ENCODE data around the gene SLC17A7.

Gene SLC17A7

DNA sequence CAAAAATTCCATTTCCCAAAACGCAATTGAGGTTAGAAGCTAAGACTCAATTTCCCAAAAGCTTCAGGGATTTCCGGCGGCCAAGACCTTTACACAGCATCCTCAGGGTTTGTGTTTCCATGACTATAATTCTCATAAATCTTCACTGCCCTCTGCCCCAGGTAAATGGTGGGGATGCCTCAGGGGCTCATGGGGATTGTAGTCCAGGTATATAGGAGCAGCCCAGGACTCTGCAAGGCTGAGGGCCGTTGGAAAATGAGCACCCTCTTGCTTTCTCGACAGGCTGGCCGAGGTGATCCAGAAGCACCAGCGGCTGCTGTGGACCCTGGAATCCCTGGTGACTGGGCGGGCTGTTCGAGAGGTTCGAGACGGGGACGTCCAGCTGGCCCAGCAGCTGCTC is 18.1 kb upstream of the SLC17A7 start:
- no peak for TF ChIP-seq Cebpa-rat (IDR thresholded peaks at IDR 0.05)
- no peaks in the 10 kb centered on the region for H4K20me1 ChIP-seq
- peak overlapping the region; percentile 84 for H3K4me2 ChIP-seq
- H3K9ac ChIP-seq: no peak overlapping the region
- H3K27me3 ChIP-seq: no peaks in the 10 kb centered on the region
- peak overlapping the region; percentile 77 for H3K27ac ChIP-seq
- H3K4me1 ChIP-seq: peaks cover 37% of the 10 kb centered on the region
- peaks cover 52% of the 10 kb centered on the region for H3K36me3 ChIP-seq
- H3K4me3 ChIP-seq: no peak overlapping the region
- H3K9me3 ChIP-seq: no peaks in the 10 kb centered on the region

DNA sequence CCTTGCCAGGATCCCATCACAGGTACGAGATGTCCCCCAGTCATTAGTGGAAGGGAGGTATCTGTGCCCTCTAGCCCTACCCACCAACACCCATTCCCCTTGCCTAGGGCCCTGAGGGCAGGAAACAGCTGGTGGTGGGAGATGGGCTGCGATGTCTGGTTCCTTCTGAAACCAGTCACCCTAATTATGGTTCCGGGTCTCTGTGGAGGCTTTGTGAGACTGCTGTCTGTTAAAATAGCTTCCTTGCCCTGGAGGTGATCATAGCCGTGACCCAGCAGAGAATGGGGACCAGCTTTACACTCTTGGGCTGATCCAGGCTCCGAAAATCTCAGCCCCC is 17.2 kb upstream of the SLC17A7 start:
- Histone ChIP-seq H3K4me2 (peak overlapping the region; percentile 84), H3K27ac (peak overlapping the region; percentile 77), H3K9me3 (no peaks in the 10 kb centered on the region), H3K36me3 (peaks cover 44% of the 10 kb centered on the region), H3K9ac (peak overlapping the region; percentile 65), H3K4me3 (no peak overlapping the region), H4K20me1 (no peaks in the 10 kb centered on the region), H3K4me1 (peaks cover 39% of the 10 kb centered on the region), H3K27me3 (no peaks in the 10 kb centered on the region)
- TF ChIP-seq Cebpa-rat (IDR thresholded peaks at IDR 0.05): no peak

- peaks cover 49% of the 10 kb centered on the region for H3K4me1 ChIP-seq
- no peaks in the 10 kb centered on the region for H3K27me3 ChIP-seq
- H3K4me3 ChIP-seq: no peak overlapping the region
- H3K9ac ChIP-seq: no peak overlapping the region
- H3K27ac ChIP-seq: no peak overlapping the region
- H3K36me3 ChIP-seq: peaks cover 31% of the 10 kb centered on the region
- H3K4me2 ChIP-seq: no peak overlapping the region
- H3K9me3 ChIP-seq: no peaks in the 10 kb centered on the region
- H4K20me1 ChIP-seq: no peaks in the 10 kb centered on the region
- no peak for TF ChIP-seq Cebpa-rat (IDR thresholded peaks at IDR 0.05)
These were observed 15.0 kb upstream of the SLC17A7 start for GRCh38 chr19:49456326-49456725.

DNA sequence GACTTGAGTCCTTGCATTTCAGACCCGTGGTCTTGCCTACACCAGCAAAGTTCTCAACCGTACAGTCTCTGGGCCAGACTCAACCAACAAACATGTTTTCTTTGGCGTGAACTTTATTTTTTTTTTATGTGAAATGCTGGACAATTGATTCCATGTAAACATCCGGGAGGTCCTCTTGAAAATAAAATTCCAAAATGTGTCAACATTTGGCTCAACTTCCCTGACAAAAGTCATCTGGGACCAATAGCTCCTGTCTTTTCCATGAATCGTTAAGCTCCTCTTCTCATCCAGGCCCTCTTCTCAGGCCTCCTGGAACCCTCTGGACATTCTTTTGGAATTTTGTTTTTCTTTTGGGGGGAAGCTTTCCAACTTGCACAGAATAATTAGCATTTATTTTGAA is 14.4 kb upstream of the SLC17A7 start:
- no peak overlapping the region for H3K27ac ChIP-seq
- no peak overlapping the region for H3K4me2 ChIP-seq
- no peaks in the 10 kb centered on the region for H3K9me3 ChIP-seq
- no peak overlapping the region for H3K4me3 ChIP-seq
- TF ChIP-seq Cebpa-rat (IDR thresholded peaks at IDR 0.05): no peak
- H3K36me3 ChIP-seq: peaks cover 28% of the 10 kb centered on the region
- H3K27me3 ChIP-seq: no peaks in the 10 kb centered on the region
- peaks cover 51% of the 10 kb centered on the region for H3K4me1 ChIP-seq
- H3K9ac ChIP-seq: no peak overlapping the region
- no peaks in the 10 kb centered on the region for H4K20me1 ChIP-seq

DNA sequence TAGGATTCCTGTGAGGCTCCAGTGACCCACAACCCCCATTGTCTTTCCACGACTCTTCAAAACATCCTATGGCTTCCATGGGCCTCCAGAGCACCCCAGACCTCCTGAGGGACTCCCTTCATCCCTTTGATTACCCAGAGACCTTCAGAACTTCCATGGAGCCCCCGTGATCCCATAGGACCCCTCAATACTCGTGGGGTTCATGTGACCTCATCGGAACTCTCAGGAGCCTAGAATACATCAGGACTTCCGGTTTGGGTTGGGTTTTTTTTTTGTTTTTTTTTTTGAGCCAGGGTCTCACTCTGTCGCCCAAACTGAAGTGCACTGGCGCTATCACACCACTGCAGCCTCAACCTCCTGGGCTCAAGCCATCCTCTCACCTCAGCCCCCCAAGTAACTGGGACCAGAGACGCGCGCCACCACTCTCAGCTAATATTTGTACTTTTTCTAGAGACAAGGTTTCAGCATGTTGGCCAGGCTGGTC is 12.5 kb upstream of the SLC17A7 start:
- Histone ChIP-seq H3K4me3 (peak overlapping the region; percentile 93), H3K27me3 (no peaks in the 10 kb centered on the region), H3K36me3 (peaks cover 24% of the 10 kb centered on the region), H3K9ac (peak overlapping the region; percentile 88), H3K9me3 (no peaks in the 10 kb centered on the region), H3K4me1 (peaks cover 59% of the 10 kb centered on the region), H4K20me1 (no peaks in the 10 kb centered on the region), H3K4me2 (peak overlapping the region; percentile 82), H3K27ac (peak overlapping the region; percentile 95)
- TF ChIP-seq Cebpa-rat (IDR thresholded peaks at IDR 0.05): no peak

DNA sequence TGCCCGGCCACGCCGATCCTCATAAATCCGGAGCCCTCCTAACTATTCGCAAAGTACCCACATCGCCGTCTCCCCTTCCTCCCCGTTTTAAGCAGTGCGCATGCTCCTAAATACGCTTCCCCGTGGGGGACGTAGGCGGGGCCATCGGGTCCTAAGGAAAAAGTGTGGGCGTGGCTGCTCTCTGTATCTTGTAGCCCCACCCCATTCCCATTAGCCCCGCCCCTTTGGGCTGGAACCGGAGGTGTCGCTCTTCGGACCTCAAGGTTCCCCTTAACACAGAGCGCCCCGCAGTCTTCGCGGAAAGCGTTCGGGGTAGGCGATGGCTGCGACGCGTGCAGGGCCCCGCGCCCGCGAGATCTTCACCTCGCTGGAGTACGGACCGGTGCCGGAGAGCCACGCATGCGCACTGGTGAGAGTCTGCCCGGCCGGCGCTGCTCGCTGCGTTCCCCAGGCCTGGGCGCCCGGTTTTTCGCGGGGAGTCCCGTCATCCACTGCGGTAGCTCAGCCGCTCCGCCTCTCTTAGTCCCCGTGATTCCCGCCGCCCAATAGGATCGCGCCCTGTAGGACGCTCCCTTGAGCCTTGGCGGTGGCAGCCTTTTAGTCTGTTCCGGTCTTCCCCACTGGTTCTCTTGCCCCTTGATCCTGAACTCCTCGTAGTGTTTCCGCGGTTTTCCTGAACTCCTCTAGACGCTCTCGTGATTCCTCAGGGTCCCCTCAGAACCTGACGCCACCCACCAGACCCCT is 11.9 kb upstream of the SLC17A7 start, which contains the start of gene ALDH16A1:
Gene ALDH16A1 (plus strand): TSS at position 213 of the 744 bp plus-strand sequence. CDS start 107 bp downstream, at position 320.
- H3K36me3 ChIP-seq: peaks cover 30% of the 10 kb centered on the region
- no peaks in the 10 kb centered on the region; the same call in 1 of the 2 replicates for H4K20me1 ChIP-seq
- no peaks in the 10 kb centered on the region for H3K9me3 ChIP-seq
- H3K4me2 ChIP-seq: peak within 1 kb of the TSS; percentile 82
- H3K27ac ChIP-seq: peak within 1 kb of the TSS; percentile 95
- peak within 1 kb of the TSS; percentile 88 for H3K9ac ChIP-seq
- H3K4me3 ChIP-seq: peak within 1 kb of the TSS; percentile 93
- H3K4me1 ChIP-seq: peaks cover 59% of the 10 kb centered on the region
- no peak for TF ChIP-seq Cebpa-rat (IDR thresholded peaks at IDR 0.05)
- H3K27me3 ChIP-seq: no peaks in the 10 kb centered on the region

GRCh38 chr19:49451430-49452181 is 10.3 kb upstream of the SLC17A7 start, which contains the start of gene PIH1D1:
Gene PIH1D1, minus strand, starts transcription at chr19:49451814. Its CDS starts 240 bp downstream, at chr19:49451574.
- TF ChIP-seq Cebpa-rat (IDR thresholded peaks at IDR 0.05): no peak
- Histone ChIP-seq H3K36me3 (peaks cover 41% of the 10 kb centered on the region), H4K20me1 (peaks cover 8% of the 10 kb centered on the region), H3K4me3 (peak within 1 kb of the TSS; percentile 93), H3K4me2 (peak within 1 kb of the TSS; percentile 90), H3K9me3 (no peaks in the 10 kb centered on the region), H3K4me1 (peaks cover 66% of the 10 kb centered on the region), H3K27me3 (no peaks in the 10 kb centered on the region), H3K27ac (peak within 1 kb of the TSS; percentile 96), H3K9ac (peak within 1 kb of the TSS; percentile 97)

GRCh38 chr19:49450405-49450804 is 9.1 kb upstream of the SLC17A7 start:
- H3K9me3 ChIP-seq: no peaks in the 10 kb centered on the region
- peaks cover 10% of the 10 kb centered on the region for H4K20me1 ChIP-seq
- H3K4me2 ChIP-seq: peak overlapping the region; percentile 90
- H3K9ac ChIP-seq: peak overlapping the region; percentile 97
- peak overlapping the region; percentile 96 for H3K27ac ChIP-seq
- peaks cover 44% of the 10 kb centered on the region for H3K36me3 ChIP-seq
- H3K27me3 ChIP-seq: no peaks in the 10 kb centered on the region
- peak overlapping the region; percentile 93 for H3K4me3 ChIP-seq
- peaks cover 74% of the 10 kb centered on the region for H3K4me1 ChIP-seq
- TF ChIP-seq Cebpa-rat (IDR thresholded peaks at IDR 0.05): no peak

GRCh38 chr19:49448432-49448786 is 7.1 kb upstream of the SLC17A7 start:
- Histone ChIP-seq H3K27ac (peak overlapping the region; percentile 30; the same call in 1 of the 2 replicates), H3K4me2 (peak overlapping the region; percentile 59), H3K9me3 (no peaks in the 10 kb centered on the region), H3K4me1 (peaks cover 73% of the 10 kb centered on the region), H4K20me1 (peaks cover 10% of the 10 kb centered on the region), H3K4me3 (no peak overlapping the region), H3K36me3 (peaks cover 44% of the 10 kb centered on the region), H3K27me3 (no peaks in the 10 kb centered on the region), H3K9ac (peak overlapping the region; percentile 27; the same call in 1 of the 2 replicates)
- TF ChIP-seq Cebpa-rat (IDR thresholded peaks at IDR 0.05): no peak

All from BLaER1 (cell line).